Activated naive CD8-positive, alpha-beta T cell (primary cell): ENCODE results near the gene HCN1.
"Not testable (repeated sequence)": the region's sequence is repeated elsewhere in the genome, so short reads cannot be mapped to it uniquely, and the experiment has no call there.

Experiments
- H3K27ac Mint-ChIP-seq: one replicate; pipeline ENCODE4 v1.8.0; 2021; ENCODE audit warnings: mixed read lengths
- H3K27me3 Mint-ChIP-seq: one replicate; pipeline ENCODE4 v1.8.0; 2021; ENCODE audit warnings: mixed read lengths
- H3K36me3 Mint-ChIP-seq: one replicate; pipeline ENCODE4 v1.8.0; 2021; ENCODE audit warnings: mixed read lengths
- H3K4me1 Mint-ChIP-seq: one replicate; pipeline ENCODE4 v1.8.0; 2021; ENCODE audit warnings: low read depth, mixed read lengths
- H3K4me3 Mint-ChIP-seq: one replicate; pipeline ENCODE4 v1.8.0; 2021; ENCODE audit warnings: mild to moderate bottlenecking, mixed read lengths
- H3K9me3 Mint-ChIP-seq: one replicate; pipeline ENCODE4 v1.8.0; 2021; ENCODE audit warnings: low read depth, mixed read lengths

The HCN1 gene

GRCh38 chr5:45417285-45417998 lies 278.7 kb downstream of the HCN1 start:
- no peak overlapping the region for H3K27ac Mint-ChIP-seq
- H3K27me3 Mint-ChIP-seq, result no peaks in the 10 kb centered on the region
- no peaks in the 10 kb centered on the region for H3K36me3 Mint-ChIP-seq
- H3K4me3 Mint-ChIP-seq, result no peak overlapping the region
- no peaks in the 10 kb centered on the region for H3K4me1 Mint-ChIP-seq
- peaks cover 8% of the 10 kb centered on the region for H3K9me3 Mint-ChIP-seq

GRCh38 chr5:45414620-45415573 lies 281.3 kb downstream of the HCN1 start:
- Mint-ChIP-seq H3K4me1 (no peaks in the 10 kb centered on the region), H3K27ac (no peak overlapping the region)

GRCh38 chr5:45411971-45412612 lies 284.1 kb downstream of the HCN1 start:
- H3K36me3 Mint-ChIP-seq, result no peaks in the 10 kb centered on the region
- no peaks in the 10 kb centered on the region for H3K27me3 Mint-ChIP-seq
- no peak overlapping the region for H3K4me3 Mint-ChIP-seq

More at GRCh38 chr5:45414620-45415573, 281.3 kb downstream of the HCN1 start:
- Mint-ChIP-seq H3K4me3 (no peak overlapping the region), H3K9me3 (peaks cover 8% of the 10 kb centered on the region), H3K27me3 (no peaks in the 10 kb centered on the region), H3K36me3 (no peaks in the 10 kb centered on the region)

GRCh38 chr5:45410304-45410995 lies 285.7 kb downstream of the HCN1 start:
- Mint-ChIP-seq H3K27me3 (no peaks in the 10 kb centered on the region), H3K27ac (no peak overlapping the region), H3K9me3 (peaks cover 5% of the 10 kb centered on the region), H3K4me3 (no peak overlapping the region), H3K36me3 (no peaks in the 10 kb centered on the region), H3K4me1 (no peaks in the 10 kb centered on the region)

More at GRCh38 chr5:45411971-45412612, 284.1 kb downstream of the HCN1 start:
- H3K9me3 Mint-ChIP-seq, result peaks cover 5% of the 10 kb centered on the region
- H3K4me1 Mint-ChIP-seq, result no peaks in the 10 kb centered on the region
- H3K27ac Mint-ChIP-seq, result no peak overlapping the region

- Mint-ChIP-seq H3K9me3 (no peaks in the 10 kb centered on the region), H3K4me3 (no peak overlapping the region), H3K27me3 (no peaks in the 10 kb centered on the region), H3K27ac (no peak overlapping the region), H3K36me3 (no peaks in the 10 kb centered on the region), H3K4me1 (no peaks in the 10 kb centered on the region)
These were observed 288.1 kb downstream of the HCN1 start for GRCh38 chr5:45408067-45408466.

GRCh38 chr5:45402804-45403455 lies 293.2 kb downstream of the HCN1 start:
- H3K4me1 Mint-ChIP-seq, result no peaks in the 10 kb centered on the region
- no peaks in the 10 kb centered on the region for H3K36me3 Mint-ChIP-seq
- no peak overlapping the region for H3K4me3 Mint-ChIP-seq
- H3K27me3 Mint-ChIP-seq, result no peaks in the 10 kb centered on the region
- H3K9me3 Mint-ChIP-seq, result no peaks in the 10 kb centered on the region
- H3K27ac Mint-ChIP-seq, result no peak overlapping the region

GRCh38 chr5:45399041-45399440 lies 297.1 kb downstream of the HCN1 start:
- H3K9me3 Mint-ChIP-seq, result peaks cover 1% of the 10 kb centered on the region
- H3K36me3 Mint-ChIP-seq, result no peaks in the 10 kb centered on the region
- no peaks in the 10 kb centered on the region for H3K4me1 Mint-ChIP-seq
- no peak overlapping the region for H3K27ac Mint-ChIP-seq
- H3K27me3 Mint-ChIP-seq, result no peaks in the 10 kb centered on the region
- H3K4me3 Mint-ChIP-seq, result no peak overlapping the region

- peaks cover 7% of the 10 kb centered on the region for H3K9me3 Mint-ChIP-seq
- H3K4me1 Mint-ChIP-seq, result no peaks in the 10 kb centered on the region
- no peak overlapping the region for H3K27ac Mint-ChIP-seq
- no peaks in the 10 kb centered on the region for H3K27me3 Mint-ChIP-seq
- no peaks in the 10 kb centered on the region for H3K36me3 Mint-ChIP-seq
- no peak overlapping the region for H3K4me3 Mint-ChIP-seq
These were observed 310.7 kb downstream of the HCN1 start for GRCh38 chr5:45385321-45386058.

- Mint-ChIP-seq H3K4me3 (no peak overlapping the region), H3K36me3 (no peaks in the 10 kb centered on the region), H3K27me3 (no peaks in the 10 kb centered on the region), H3K4me1 (no peaks in the 10 kb centered on the region), H3K27ac (no peak overlapping the region), H3K9me3 (peaks cover 7% of the 10 kb centered on the region)
These were observed 312.2 kb downstream of the HCN1 start for GRCh38 chr5:45383985-45384384.

- H3K4me3 Mint-ChIP-seq, result no peak overlapping the region
These were observed 313.6 kb downstream of the HCN1 start for GRCh38 chr5:45382583-45382982.

GRCh38 chr5:45376417-45376816 lies 319.8 kb downstream of the HCN1 start:
- peaks cover 5% of the 10 kb centered on the region for H3K9me3 Mint-ChIP-seq
- no peak overlapping the region for H3K4me3 Mint-ChIP-seq
- no peak overlapping the region for H3K27ac Mint-ChIP-seq
- no peaks in the 10 kb centered on the region for H3K4me1 Mint-ChIP-seq
- no peaks in the 10 kb centered on the region for H3K27me3 Mint-ChIP-seq
- no peaks in the 10 kb centered on the region for H3K36me3 Mint-ChIP-seq

More at GRCh38 chr5:45382583-45382982, 313.6 kb downstream of the HCN1 start:
- no peaks in the 10 kb centered on the region for H3K4me1 Mint-ChIP-seq
- no peak overlapping the region for H3K27ac Mint-ChIP-seq
- no peaks in the 10 kb centered on the region for H3K36me3 Mint-ChIP-seq
- H3K9me3 Mint-ChIP-seq, result peaks cover 7% of the 10 kb centered on the region
- H3K27me3 Mint-ChIP-seq, result no peaks in the 10 kb centered on the region

- H3K27me3 Mint-ChIP-seq, result no peaks in the 10 kb centered on the region
- H3K36me3 Mint-ChIP-seq, result no peaks in the 10 kb centered on the region
These were observed 323.6 kb downstream of the HCN1 start for GRCh38 chr5:45372629-45373028.

GRCh38 chr5:45371423-45371822 lies 324.8 kb downstream of the HCN1 start:
- H3K27me3 Mint-ChIP-seq, H3K27ac Mint-ChIP-seq, H3K36me3 Mint-ChIP-seq, H3K4me3 Mint-ChIP-seq, H3K4me1 Mint-ChIP-seq: not testable (repeated sequence)
- H3K9me3 Mint-ChIP-seq, result peaks cover 11% of the 10 kb centered on the region

More at GRCh38 chr5:45372629-45373028, 323.6 kb downstream of the HCN1 start:
- Mint-ChIP-seq H3K4me3 (no peak overlapping the region), H3K9me3 (peaks cover 13% of the 10 kb centered on the region), H3K27ac (no peak overlapping the region), H3K4me1 (no peaks in the 10 kb centered on the region)
